T-cell (primary cell): ENCODE measurements around the gene SHOC2. TPM values are rescaled to one million over a fixed set of nuclear protein-coding genes. Genes with fewer than 3 reads are reported as not detected.

Experiments
- ATAC-seq, 4 experiments: fragments of 200-7000 bp in 3 of 4; fragments of 150-1000 bp in 1 of 4; cut with Tn5 transposase; replicated peaks in 1 of 4; 1 replicate in 3 of 4; 2 replicates in 1 of 4; pipeline ENCODE4 v1.10.0; 2021; ENCODE audit warnings: moderate library complexity in 3 of 4, mild to moderate bottlenecking in 2 of 4, moderate number of reproducible peaks in 1 of 4
- CTCF ChIA-PET, 2 donors: fragments of 300-600 bp; sonication (Branson Sonifier 250); formaldehyde crosslinking; loops; one replicate each; lab custom pipeline; 2022; ENCODE audit warnings: antibody characterized with exemption in 2 of 2; lab: Charles Lee
- POLR2A ChIA-PET, 2 donors: fragments of 300-600 bp; sonication (Branson Sonifier 250); formaldehyde crosslinking; loops; one replicate each; lab custom pipeline; 2022; ENCODE audit warnings: antibody characterized with exemption in 2 of 2; lab: Charles Lee
- DNase-seq, 35 experiments: peaks; one replicate each; pipeline versions ENCODE4 v3.0.0 to v3.0.0-alpha.2; 2013 to 2023
- H3K27ac ChIP-seq: one replicate; pipeline ENCODE4 v1.5.1; 2013; ENCODE audit warnings: low read length
- H3K27me3 ChIP-seq, 2 experiments: replicated peaks in 1 of 2; 1 replicate in 1 of 2; 2 replicates in 1 of 2; pipeline versions ENCODE4 v1.6.1 to v1.7.0; 2013; ENCODE audit warnings: low read length in 1 of 2, mixed read lengths in 1 of 2; ENCODE audit not compliant: control insufficient read depth in 2 of 2, insufficient read depth in 2 of 2; ENCODE audit errors: extremely low read depth in 1 of 2
- H3K36me3 ChIP-seq, 2 donors: 1 replicate in 1 of 2; 2 replicates in 1 of 2; pipeline versions ENCODE4 v1.6.1 to v1.7.0; 2013; ENCODE audit warnings: low read length in 1 of 2; ENCODE audit not compliant: control insufficient read depth in 2 of 2, insufficient read depth in 1 of 2; ENCODE audit errors: extremely low read depth in 1 of 2
- H3K4me1 ChIP-seq, 2 experiments: 1 replicate in 1 of 2; 2 replicates in 1 of 2; pipeline versions ENCODE4 v1.6.1 to v1.7.0; 2013; ENCODE audit warnings: low read length in 2 of 2, mixed read lengths in 1 of 2; ENCODE audit not compliant: insufficient read depth in 2 of 2, control insufficient read depth in 1 of 2; ENCODE audit errors: extremely low read depth in 1 of 2
- H3K4me3 ChIP-seq, 2 donors: 1 replicate in 1 of 2; 2 replicates in 1 of 2; pipeline versions ENCODE4 v1.5.1 to v1.7.0; 2013; ENCODE audit warnings: mild to moderate bottlenecking in 2 of 2, low read length in 1 of 2, moderate library complexity in 1 of 2; ENCODE audit not compliant: control insufficient read depth in 1 of 2; ENCODE audit errors: extremely low read depth in 1 of 2
- H3K9me3 ChIP-seq: 2 replicates; pipeline ENCODE4 v1.7.0; 2013
- H3K27ac Mint-ChIP-seq, 2 donors: one replicate each; pipeline ENCODE4 v1.8.0; 2020 to 2021; ENCODE audit warnings: mild to moderate bottlenecking in 2 of 2, mixed read lengths in 2 of 2
- H3K27me3 Mint-ChIP-seq, 2 donors: one replicate each; pipeline ENCODE4 v1.8.0; 2021 to 2022; ENCODE audit warnings: mixed read lengths in 2 of 2
- H3K36me3 Mint-ChIP-seq: one replicate; pipeline ENCODE4 v1.8.0; 2021; ENCODE audit warnings: mixed read lengths
- H3K4me1 Mint-ChIP-seq, 3 donors: one replicate each; pipeline ENCODE4 v1.8.0; 2020 to 2022; ENCODE audit warnings: mixed read lengths in 3 of 3, mild to moderate bottlenecking in 1 of 3
- H3K4me3 Mint-ChIP-seq, 3 donors: one replicate each; pipeline ENCODE4 v1.8.0; 2020 to 2022; ENCODE audit warnings: mild to moderate bottlenecking in 3 of 3, mixed read lengths in 3 of 3, moderate library complexity in 3 of 3
- H3K9me3 Mint-ChIP-seq, 3 donors: one replicate each; pipeline ENCODE4 v1.8.0; 2020 to 2022; ENCODE audit warnings: mixed read lengths in 3 of 3
- WGBS: methylation state at CpG from one replicate; pipeline ENCODE4 v1.1.5; 2013; ENCODE audit warnings: missing lambda C conversion rate; ENCODE audit not compliant: insufficient coverage; 5-methylcytosine and 5-hydroxymethylcytosine counted together
- total RNA-seq, 35 experiments: library from RNA in 6 of 35; stranded (reverse) in 6 of 35; fragments of 120-200 nt in 1 of 35; gene quantifications; one replicate each; pipeline versions ENCODE4 v1.2.1 to v1.2.4 and lab custom pipeline; 2013 to 2026

SHOC2 gene
- total RNA-seq, 5 donors from 2014 or later (not counting 1 experiment from before 2014, with no cell fraction given), result 53.3 to 65.1 (median 54.0) TPM

DNA sequence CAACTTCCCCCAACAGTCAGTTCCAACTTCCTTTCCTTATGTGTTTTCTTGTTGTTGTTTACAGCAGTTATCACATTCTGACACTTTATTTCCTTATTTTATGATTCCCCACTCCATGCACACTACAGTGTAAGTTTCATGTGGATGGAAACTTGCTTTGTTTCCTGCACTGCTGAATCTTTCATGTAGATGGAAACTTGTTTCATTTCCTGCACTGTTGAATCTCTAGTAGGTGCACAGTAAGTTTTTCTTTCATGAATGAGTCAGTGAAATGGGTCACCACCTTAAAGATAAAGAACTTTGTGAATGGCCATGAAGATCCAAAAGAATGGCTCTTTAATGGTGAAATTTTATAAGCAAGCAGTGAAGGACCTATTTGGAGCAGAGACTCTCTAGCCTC, 61.4 kb downstream of the SHOC2 start:
- Histone ChIP-seq H3K4me1 (peaks cover 2 to 3% of the 10 kb centered on the region in 2 experiments), H3K36me3 (peaks cover 0 to 4% of the 10 kb centered on the region in 2 donors), H3K27ac (no peak overlapping the region), H3K4me3 (no peak overlapping the region), H3K27me3 (no peaks in the 10 kb centered on the region), H3K9me3 (no peaks in the 10 kb centered on the region)
- peaks cover 59 to 71% (median 62%) of the 10 kb centered on the region in 3 donors for H3K4me1 Mint-ChIP-seq
- POLR2A ChIA-PET, result no interaction called here
- ATAC-seq (no peak), DNase-seq (no peak)
- peak overlapping the region; percentile 24 to 69 for H3K27ac Mint-ChIP-seq
- H3K27me3 Mint-ChIP-seq, result no peaks in the 10 kb centered on the region
- H3K9me3 Mint-ChIP-seq, result no peaks in the 10 kb centered on the region
- CTCF ChIA-PET, result no interaction called here
- peaks cover 56% of the 10 kb centered on the region for H3K36me3 Mint-ChIP-seq
- H3K4me3 Mint-ChIP-seq, result no peak overlapping the region

DNA sequence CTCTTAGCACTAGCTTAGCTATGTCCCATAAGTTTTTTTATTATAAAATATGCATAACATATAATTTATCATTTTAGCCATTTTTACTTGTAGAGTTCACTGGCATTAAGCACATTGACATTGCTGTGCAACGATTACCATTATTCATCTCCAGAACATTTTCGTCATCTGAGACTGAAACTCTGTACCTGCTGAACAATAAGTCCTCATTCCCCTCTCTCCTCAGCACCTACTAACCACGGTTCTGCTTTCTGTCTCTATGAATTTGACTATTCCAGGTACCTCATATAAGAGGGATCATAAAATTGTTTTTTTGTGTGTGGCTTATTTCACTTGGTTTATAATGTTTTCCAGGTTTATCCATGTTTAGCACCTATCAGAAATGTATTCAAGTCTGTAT, 64.1 kb downstream of the SHOC2 start:
- POLR2A ChIA-PET, result no interaction called here
- Mint-ChIP-seq H3K27ac (no peak overlapping the region), H3K4me3 (no peak overlapping the region), H3K36me3 (peaks cover 47% of the 10 kb centered on the region), H3K9me3 (no peaks in the 10 kb centered on the region), H3K4me1 (peaks cover 41 to 53% (median 53%) of the 10 kb centered on the region in 3 donors), H3K27me3 (no peaks in the 10 kb centered on the region)
- H3K27ac ChIP-seq, result no peak overlapping the region
- no CpG with 5 or more reads among the region's 3 CpGs for WGBS
- H3K9me3 ChIP-seq, result no peaks in the 10 kb centered on the region
- DNase-seq (no peak), ATAC-seq (no peak)
- no peak overlapping the region for H3K4me3 ChIP-seq
- H3K27me3 ChIP-seq, result no peaks in the 10 kb centered on the region
- H3K4me1 ChIP-seq, result peaks cover 0 to 3% of the 10 kb centered on the region in 2 experiments
- H3K36me3 ChIP-seq, result peaks cover 0 to 4% of the 10 kb centered on the region in 2 donors
- CTCF ChIA-PET, result no interaction called here

DNA sequence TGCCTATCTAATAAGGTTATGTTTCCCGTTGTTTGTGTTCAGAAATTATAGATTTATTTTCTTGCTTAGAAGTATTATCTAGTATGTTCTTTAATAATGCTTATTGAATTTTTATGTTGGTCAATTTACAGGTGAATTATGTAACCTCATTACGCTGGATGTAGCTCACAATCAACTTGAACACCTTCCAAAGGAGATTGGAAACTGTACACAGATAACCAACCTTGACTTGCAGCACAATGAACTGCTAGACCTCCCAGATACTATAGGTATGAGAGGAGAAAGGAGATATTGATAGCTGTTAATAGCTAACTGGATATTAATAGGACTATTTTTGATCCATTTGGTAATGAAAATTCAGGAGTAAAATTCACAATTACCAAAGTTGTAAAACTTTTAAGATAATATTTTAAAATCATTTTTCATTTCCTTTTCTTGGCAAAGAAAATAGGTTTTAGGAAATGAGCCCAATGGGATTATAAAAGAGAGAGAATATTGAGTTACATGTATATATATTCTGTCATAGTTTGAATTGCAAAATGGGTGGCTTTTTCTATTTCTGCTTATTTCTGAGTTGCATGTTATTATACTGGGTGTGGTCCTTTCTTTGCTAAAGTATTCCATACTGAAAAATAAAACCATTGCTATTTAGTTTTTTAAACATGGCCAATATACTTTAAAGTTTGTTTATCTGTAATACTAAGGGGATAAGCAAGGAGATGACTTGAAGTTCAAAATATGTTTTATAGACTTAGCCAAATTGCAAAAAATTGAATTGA, 66.3 kb downstream of the SHOC2 start:
- CTCF ChIA-PET, result no interaction called here
- no CpG with 5 or more reads among the region's 2 CpGs for WGBS
- Histone ChIP-seq H3K27me3 (no peaks in the 10 kb centered on the region), H3K4me1 (peaks cover 0 to 2% of the 10 kb centered on the region in 2 experiments), H3K9me3 (no peaks in the 10 kb centered on the region), H3K27ac (no peak overlapping the region), H3K4me3 (no peak overlapping the region), H3K36me3 (no peaks in the 10 kb centered on the region)
- peaks cover 32 to 47% (median 45%) of the 10 kb centered on the region in 3 donors for H3K4me1 Mint-ChIP-seq
- H3K27me3 Mint-ChIP-seq, result no peaks in the 10 kb centered on the region
- no peak overlapping the region for H3K27ac Mint-ChIP-seq
- no peak for ATAC-seq
- POLR2A ChIA-PET, result no interaction called here
- DNase-seq, result no peak
- H3K4me3 Mint-ChIP-seq, result no peak overlapping the region
- H3K36me3 Mint-ChIP-seq, result peaks cover 43% of the 10 kb centered on the region
- no peaks in the 10 kb centered on the region for H3K9me3 Mint-ChIP-seq

DNA sequence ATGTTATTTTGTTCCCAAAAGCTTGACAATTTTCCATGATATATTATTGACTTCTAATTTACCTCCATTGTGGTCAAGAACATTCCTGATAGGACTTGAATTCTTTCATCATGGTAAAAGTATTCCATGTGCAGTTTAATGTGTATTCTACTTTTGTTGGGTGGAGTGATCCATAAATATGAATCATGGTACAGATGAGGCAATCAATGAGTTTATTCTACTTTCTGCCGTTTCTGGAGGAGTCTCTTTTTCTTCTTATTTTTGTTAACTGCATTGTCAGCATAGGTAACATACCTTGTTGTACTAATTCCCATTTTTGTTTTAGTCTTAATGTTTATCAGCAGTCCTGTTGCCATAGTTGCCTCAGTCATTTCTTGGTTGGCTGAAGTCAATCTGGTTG, 69.6 kb downstream of the SHOC2 start:
- no peaks in the 10 kb centered on the region for H3K9me3 ChIP-seq
- no peak overlapping the region for H3K4me3 ChIP-seq
- no peak overlapping the region for H3K27ac ChIP-seq
- Mint-ChIP-seq H3K4me3 (no peak overlapping the region), H3K27me3 (no peaks in the 10 kb centered on the region), H3K4me1 (peaks cover 45 to 60% (median 57%) of the 10 kb centered on the region in 3 donors), H3K9me3 (no peaks in the 10 kb centered on the region), H3K36me3 (peaks cover 39% of the 10 kb centered on the region), H3K27ac (no peak overlapping the region)
- WGBS, result no CpG with 5 or more reads among the region's 1 CpG
- ChIA-PET CTCF (no interaction called here), POLR2A (no interaction called here)
- DNase-seq (no peak), ATAC-seq (no peak)
- H3K4me1 ChIP-seq, result peaks cover 0 to 21% of the 10 kb centered on the region in 2 experiments
- no peaks in the 10 kb centered on the region for H3K36me3 ChIP-seq
- H3K27me3 ChIP-seq, result no peaks in the 10 kb centered on the region

- ATAC-seq (no peak), DNase-seq (no peak)
- H3K4me3 Mint-ChIP-seq, result peak overlapping the region; percentile 42 to 62 (median 55)
- no peaks in the 10 kb centered on the region for H3K9me3 Mint-ChIP-seq
- H3K36me3 ChIP-seq, result peaks cover 0 to 2% of the 10 kb centered on the region in 2 donors
- H3K4me3 ChIP-seq, result no peak overlapping the region
- WGBS, result no CpG with 5 or more reads among the region's 3 CpGs
- peaks cover 0 to 21% of the 10 kb centered on the region in 2 experiments for H3K4me1 ChIP-seq
- peaks cover 38% of the 10 kb centered on the region for H3K36me3 Mint-ChIP-seq
- H3K27me3 ChIP-seq, result no peaks in the 10 kb centered on the region
- H3K27me3 Mint-ChIP-seq, result no peaks in the 10 kb centered on the region
- no peak overlapping the region for H3K27ac ChIP-seq
- no peaks in the 10 kb centered on the region for H3K9me3 ChIP-seq
- POLR2A ChIA-PET, result interaction anchor here in 1 of 2 donors (0.6 kb wide), 1 partner anchor 80 kb away, joined by 4 read pairs; no protein-coding TSS in a partner anchor
- CTCF ChIA-PET, result interaction anchor here in 1 of 2 donors (1.0 to 1.3 kb wide), 2 partner anchors 53 to 73 kb away, joined by 3 to 6 read pairs; partner anchors contain the start of genes BBIP1 and SHOC2
- peak overlapping the region; percentile 61 to 64 for H3K27ac Mint-ChIP-seq
- H3K4me1 Mint-ChIP-seq, result peaks cover 50 to 56% (median 54%) of the 10 kb centered on the region in 3 donors
Observed at GRCh38 chr10:110992006-110992800, 72.8 kb downstream of the SHOC2 start.

DNA sequence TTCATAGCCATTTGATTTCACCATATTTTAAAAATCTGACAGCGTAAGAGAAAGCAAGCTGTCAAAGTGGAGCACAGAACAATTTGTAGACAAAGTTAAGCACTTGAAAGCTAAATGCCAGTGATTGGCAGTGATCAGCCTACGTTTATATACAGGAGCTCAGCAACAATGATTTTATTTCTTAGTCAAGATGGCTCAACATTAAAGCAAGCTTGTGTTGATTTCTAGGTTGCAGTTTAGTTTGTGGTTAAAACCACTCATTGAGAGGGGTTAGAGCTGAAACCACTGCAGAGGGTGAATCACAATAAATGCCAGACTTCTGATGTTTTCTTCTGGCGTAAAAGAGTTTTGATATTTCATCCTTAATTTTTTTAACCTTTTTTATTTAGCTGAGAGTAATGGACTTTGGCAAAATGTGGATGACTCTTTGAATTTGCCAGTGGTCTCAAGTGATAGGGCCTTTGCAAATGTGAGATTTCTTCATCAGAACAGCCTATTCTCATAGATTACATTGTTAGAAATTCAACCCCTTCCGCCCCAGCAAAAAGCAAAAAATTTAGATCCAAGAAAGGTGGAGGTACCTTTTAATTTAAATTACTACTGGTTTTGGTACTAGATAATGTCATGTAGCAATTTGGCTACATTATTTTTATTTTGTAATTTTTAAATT, 73.8 kb downstream of the SHOC2 start:
- no peak overlapping the region for H3K27ac ChIP-seq
- peak overlapping the region; percentile 42 to 62 (median 55) for H3K4me3 Mint-ChIP-seq
- ChIA-PET CTCF (interaction anchor here in 1 of 2 donors (1.3 kb wide), 1 partner anchor 74 kb away, joined by 6 read pairs; the partner anchor contains the start of genes BBIP1 and SHOC2), POLR2A (interaction anchor here in 1 of 2 donors (0.6 kb wide), 1 partner anchor 81 kb away, joined by 4 read pairs; no protein-coding TSS in a partner anchor)
- H3K4me1 Mint-ChIP-seq, result peaks cover 50 to 55% (median 53%) of the 10 kb centered on the region in 3 donors
- peaks cover 0 to 21% of the 10 kb centered on the region in 2 experiments for H3K4me1 ChIP-seq
- H3K36me3 ChIP-seq, result peaks cover 0 to 2% of the 10 kb centered on the region in 2 donors
- no CpG with 5 or more reads among the region's 4 CpGs for WGBS
- H3K27me3 ChIP-seq, result no peaks in the 10 kb centered on the region
- H3K4me3 ChIP-seq, result no peak overlapping the region
- no peaks in the 10 kb centered on the region for H3K27me3 Mint-ChIP-seq
- H3K9me3 ChIP-seq, result no peaks in the 10 kb centered on the region
- ATAC-seq (peak; percentile 96 to 99 (median 99)), DNase-seq (peak in 13 of 35 experiments; percentile 0 to 62 (median 4))
- H3K36me3 Mint-ChIP-seq, result peaks cover 37% of the 10 kb centered on the region
- H3K9me3 Mint-ChIP-seq, result no peaks in the 10 kb centered on the region
- H3K27ac Mint-ChIP-seq, result peak overlapping the region; percentile 61 to 64
